ENCODE measurements around the gene ZFY.

- TF ChIP-seq EP300 (IDR thresholded peaks at IDR 0.05) (no peak), CTCF (IDR thresholded peaks at IDR 0.05) (no peak), POLR2AphosphoS5 (IDR thresholded peaks at IDR 0.05) (no peak)
These were observed 44.1 kb downstream of the ZFY start for GRCh38 chrY:2979283-2979682.

Measured in suprapubic skin (tissue), 4 donors.